8988T (cell line): Measurements from ENCODE around the gene MEIS2.

Experiments used
- DNase-seq: peaks from one replicate; pipeline ENCODE4 v3.0.0; 2011

MEIS2 gene

DNA sequence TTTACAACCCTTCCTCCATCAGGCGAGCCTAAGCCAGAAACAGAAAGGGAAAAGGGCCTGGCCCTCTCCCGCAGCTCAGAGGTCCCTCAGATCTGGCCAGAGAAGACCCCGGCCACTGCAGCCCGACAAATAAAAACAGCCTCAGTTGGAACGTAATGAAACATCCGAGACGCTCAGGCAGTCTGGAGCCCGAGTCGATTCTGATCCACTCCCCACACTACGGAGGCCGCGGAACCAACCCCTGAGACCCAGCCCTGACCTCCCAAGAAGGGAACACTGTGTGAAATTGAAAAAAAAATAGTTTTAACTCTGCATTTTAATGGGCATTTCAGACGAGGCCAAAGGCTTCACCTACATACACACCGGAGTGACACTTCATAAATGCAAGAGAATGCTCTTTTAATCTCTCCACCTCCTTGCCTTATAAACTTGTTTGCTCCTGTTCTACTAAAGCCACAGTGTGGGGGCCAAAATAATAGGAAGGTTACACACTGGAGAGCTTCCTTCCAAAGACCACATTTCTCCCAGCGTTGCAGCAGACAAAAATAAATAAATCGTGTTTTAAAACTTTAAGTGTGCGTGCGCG, 3.7 kb downstream of the MEIS2 start:
- no peak for DNase-seq

- no peak for DNase-seq
Observed at GRCh38 chr15:37095770-37096557, 4.4 kb downstream of the MEIS2 start.

DNA sequence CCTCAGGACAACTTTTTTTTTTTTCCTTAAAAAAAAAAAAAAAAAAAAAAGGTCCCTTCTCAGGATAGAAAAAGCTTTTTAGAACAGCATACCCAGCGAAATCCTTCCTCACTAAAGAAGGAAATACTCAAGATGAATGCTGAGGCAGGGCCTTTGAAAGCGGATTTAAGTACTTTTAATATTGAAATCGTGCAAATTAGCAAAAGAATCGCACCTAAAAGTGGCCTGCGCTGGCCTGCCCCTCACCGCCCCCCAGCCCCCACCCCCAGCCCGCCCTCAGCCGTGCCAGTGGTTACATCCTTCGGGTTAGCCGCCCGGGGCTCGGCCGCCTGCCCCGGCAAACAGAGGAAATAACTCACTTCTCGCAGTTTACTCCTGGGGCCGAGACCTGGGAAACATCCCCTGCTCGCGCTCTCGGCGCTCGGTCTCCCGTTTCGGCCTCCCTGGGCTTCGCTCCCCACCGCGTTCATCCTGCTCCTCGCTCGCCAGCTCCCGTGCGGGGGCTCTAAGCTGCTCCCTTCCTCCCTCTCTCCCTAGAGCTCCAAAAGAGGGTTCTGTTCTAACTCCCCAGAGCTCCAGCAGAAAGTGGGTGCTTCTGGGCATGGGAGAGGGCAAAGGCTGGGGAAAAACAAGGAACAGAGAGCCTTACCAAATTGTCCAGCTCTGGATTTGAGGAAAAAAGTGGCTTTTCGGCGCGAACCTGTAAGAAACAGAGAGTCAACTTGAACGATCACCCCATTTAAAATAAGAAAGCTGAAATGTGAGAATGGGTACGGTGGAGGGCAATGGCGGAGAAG, 5.2 kb downstream of the MEIS2 start:
- DNase-seq, result no peak

GRCh38 chr15:37094333-37094914, 5.9 kb downstream of the MEIS2 start:
- no peak for DNase-seq

GRCh38 chr15:37093480-37094332, 6.6 kb downstream of the MEIS2 start:
- no peak for DNase-seq

DNA sequence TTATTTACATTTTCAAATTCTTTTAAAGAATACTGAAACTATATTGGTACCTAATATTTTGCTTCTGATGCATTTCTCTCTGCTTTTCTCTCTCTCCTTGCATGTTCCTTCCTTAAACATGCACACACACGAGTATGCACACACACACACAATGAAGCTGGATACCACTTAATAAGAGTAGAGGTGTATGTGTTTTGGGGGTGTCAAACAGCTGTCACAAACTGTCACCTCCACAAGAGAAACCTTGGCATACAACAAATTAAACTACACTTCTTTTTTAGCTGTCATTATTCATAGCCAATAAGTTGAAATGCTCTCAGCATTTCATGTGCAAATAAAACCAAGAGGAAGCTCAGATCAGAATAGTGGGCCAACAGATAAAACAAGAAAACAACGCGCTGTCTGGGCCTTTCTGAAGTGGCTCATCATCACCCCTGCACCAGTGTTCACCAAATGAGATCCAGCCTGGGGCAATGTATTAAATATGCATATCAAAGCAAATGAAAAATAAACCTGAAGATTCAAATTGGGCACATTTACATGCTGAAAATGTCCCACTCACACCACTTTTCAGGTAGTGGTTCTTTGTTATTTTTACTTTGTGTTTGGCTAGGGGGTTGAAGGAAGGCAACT, 9.7 kb downstream of the MEIS2 start:
- DNase-seq, result no peak

DNA sequence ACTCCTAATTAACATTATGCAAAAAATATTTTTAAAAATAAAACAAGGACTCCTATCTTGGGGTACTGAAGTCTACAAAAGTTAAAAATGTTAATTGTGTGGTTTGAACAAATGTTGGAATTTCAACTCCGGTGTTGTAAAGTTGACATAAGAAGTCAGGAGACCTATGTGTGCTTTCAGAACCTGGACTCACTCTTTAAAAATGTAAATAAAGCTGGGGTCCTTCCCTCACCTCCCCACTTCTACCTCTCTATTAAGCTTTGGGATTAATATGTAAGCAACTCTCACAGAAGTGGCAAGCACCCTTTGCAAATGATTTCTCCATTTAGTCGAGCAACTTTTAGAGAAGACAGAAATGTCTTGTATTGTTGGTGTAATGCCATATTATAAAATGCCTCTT, 11.9 kb downstream of the MEIS2 start:
- DNase-seq, result no peak

DNA sequence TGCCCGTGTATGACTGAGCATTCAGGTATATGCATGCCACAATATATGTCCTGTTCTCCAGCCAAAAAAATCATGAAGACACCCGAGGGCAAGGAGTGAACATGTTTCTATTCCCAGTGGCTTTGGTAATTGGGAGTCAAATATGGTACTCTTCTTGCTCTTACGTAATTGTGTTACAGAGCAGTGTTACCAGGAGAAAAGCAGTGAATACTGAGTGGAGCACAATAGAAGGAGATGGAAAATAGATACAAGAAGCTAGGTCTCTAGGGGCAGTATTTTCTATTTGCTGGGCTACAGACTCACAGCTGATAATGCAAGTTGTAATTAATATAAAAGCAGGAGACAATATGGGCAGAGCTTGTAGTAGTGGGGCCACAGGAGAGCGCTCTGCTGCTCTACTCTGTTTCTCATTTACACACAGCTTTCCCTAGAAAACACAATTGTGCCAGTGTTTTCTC, 13.2 kb downstream of the MEIS2 start:
- DNase-seq, result no peak

- DNase-seq, result no peak
Observed at GRCh38 chr15:37086521-37086920, 13.8 kb downstream of the MEIS2 start.

- no peak for DNase-seq
Observed at GRCh38 chr15:37086120-37086519, 14.2 kb downstream of the MEIS2 start.

DNA sequence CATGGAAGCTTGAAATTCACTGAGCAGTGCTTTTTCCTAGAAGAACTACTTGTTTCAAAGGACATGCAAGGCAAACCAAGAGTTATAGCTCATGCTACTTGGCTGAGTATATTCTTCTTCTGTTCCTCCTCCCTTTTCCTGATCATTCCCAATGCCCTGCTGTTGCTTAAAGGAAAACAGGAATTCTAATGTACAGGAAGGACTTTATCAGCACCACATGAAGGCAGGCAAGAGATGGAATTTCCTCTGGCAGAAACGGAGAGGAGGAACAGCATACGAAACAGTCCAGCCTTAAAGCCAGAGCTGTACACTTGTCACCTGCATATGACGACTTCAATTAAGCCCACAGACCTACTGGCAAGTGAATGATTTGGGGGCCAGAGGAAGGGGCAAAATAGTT, 15.7 kb downstream of the MEIS2 start:
- DNase-seq, result no peak

- DNase-seq, result no peak
Observed at GRCh38 chr15:37083610-37084009, 16.7 kb downstream of the MEIS2 start.

DNA sequence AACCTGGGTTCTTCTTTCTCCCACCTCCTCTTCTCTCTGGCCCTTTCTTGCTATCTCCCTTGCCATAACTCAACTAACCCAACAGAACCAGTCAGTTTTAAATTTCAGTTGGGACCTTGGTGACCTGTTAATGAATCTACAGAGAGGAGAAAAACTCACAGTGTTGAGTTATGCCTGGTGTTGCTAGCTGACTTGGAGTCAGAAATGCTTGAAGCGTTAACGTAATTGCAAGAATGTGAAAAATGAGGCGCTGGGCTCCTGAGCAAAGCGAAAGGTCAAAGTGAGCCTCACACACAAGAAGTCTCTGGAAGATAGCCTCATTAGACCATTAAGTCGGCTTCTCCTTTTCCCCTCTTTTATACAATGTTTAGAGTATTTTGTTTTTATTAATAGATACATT, 18.4 kb downstream of the MEIS2 start:
- no peak for DNase-seq

GRCh38 chr15:37080261-37080921, 20.0 kb downstream of the MEIS2 start:
- no peak for DNase-seq

DNA sequence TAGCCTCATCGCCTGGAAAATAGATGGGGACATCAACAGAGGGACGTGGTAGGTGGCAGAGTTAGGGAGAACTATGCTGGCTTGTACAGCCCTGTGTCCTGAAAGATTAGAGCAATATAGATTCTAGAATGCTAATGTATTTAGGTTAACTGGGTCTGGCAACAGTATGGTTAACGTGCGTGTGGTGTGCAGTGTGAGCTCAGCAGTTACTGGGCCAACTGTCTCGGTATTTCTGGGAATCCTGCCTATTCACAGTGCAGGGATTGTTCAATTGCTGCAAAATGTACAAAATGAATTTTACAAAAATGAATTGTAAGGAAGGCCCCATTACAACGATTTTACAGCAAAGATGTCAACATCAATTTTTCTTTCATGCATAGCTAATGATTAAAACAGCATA, 20.6 kb downstream of the MEIS2 start:
- no peak for DNase-seq

DNA sequence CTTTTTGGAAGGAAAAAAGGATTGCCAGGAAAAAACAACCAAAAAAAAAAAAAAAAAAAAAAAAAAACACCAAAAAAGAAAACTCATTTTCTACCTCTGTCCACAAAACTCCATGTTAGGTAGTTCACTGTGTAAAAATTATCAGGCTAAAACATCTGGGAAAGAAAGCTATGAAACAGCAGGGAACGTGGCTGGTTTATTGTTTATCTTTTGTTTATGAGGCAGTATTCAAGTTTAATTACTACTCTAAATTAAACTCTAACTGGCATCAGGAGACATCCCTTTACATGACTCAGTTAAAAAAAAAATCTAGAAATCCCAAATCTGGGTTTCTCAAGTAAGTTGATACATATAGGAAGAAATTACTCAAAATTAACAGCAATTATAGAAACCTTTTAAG, 21.8 kb downstream of the MEIS2 start:
- DNase-seq, result no peak

DNA sequence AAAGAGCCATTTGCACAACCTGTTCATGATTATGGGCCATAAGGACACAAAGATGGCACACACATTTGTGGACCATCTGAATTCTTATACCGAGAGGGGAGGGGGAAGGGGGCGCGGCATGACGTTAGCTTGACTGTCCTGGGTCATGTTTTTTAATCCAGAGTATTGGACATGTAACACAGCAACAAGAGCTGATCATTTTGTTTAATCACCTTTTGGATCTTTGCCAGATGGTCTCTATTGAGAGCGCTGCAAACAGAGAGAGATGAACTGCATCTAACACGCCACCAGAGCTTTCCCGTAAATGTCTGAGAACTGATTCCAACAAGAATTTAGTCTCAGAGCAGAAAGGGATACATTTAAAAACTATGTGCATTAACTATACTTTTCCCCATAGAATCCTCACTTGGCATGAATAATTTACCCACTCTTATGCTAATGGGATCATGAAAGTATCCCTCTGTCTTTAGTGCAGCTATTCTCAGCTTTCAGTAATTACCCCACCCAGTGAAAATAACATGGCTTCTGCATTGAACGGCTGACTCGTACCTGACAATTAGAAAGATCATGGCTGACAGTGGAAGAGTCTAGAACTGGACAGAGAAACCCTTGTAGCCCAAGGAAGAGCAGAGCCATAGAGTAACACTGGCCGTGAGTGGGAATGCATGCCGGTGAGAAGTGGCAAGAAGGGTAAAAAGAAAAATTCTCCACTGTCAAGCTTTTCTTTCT, 22.6 kb downstream of the MEIS2 start:
- DNase-seq, result no peak

- no peak for DNase-seq
Observed at GRCh38 chr15:37076543-37076942, 23.8 kb downstream of the MEIS2 start.

GRCh38 chr15:37075777-37076176, 24.6 kb downstream of the MEIS2 start:
- DNase-seq, result no peak

DNA sequence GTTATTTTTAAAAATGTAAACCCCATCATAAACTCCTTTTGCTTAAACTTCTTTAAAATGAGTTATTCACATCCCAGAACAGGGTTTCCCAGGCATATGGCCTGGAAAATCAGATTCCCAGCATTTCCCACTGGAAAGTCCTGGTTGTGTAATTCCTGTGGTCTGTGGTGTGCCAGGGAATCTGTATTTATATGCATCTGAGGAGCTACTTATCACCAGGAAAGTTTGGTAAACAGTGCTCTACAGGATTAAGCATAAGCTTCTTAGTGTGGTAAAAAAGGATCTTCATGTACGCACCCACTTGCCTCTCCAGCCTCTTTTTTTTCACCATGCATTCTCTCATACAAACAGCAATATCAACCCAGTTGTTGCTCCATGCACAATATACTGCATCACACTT, 28.2 kb downstream of the MEIS2 start:
- DNase-seq, result no peak

- no peak for DNase-seq
Observed at GRCh38 chr15:37071134-37071533, 29.2 kb downstream of the MEIS2 start.
